ENCODE results near the gene ENDOV. TPM values are rescaled to one million over a fixed set of nuclear protein-coding genes. Genes with fewer than 3 reads are reported as not detected.

The ENDOV gene
- total and polyA plus RNA-seq, 2 donors (not counting 1 experiment from before 2014, with no cell fraction given), result 13.1 to 28.7 TPM

DNA sequence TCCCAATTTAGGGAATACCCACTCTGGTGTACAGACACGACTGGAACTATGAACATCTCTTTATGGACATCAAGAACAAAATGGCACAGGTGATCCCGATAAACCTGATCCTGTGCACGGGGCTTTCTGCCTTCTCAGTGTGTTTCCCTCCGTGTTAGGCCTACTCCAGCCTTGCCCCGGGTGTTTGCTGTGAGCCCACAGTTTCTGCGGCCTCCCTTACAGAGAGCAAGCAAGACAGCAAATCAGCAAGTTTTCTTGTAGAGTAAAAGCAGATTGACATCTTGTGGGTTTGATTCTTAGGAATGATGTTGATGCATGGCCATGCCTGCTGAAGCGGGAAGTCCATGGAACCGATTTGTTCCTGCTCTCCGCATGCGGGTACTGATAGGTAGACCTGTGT, 26.4 kb upstream of the ENDOV start:
- Histone ChIP-seq H3K4me1 (ENCODE audit: control insufficient read depth, extremely low read depth, insufficient read depth, low read length) (peaks cover 2% of the 10 kb centered on the region), H3K79me2 (ENCODE audit: control insufficient read depth, insufficient read depth, low read length) (no peaks in the 10 kb centered on the region), H3K4me2 (ENCODE audit: extremely low read depth, insufficient read depth, low read length) (no peak overlapping the region), H2AFZ (ENCODE audit: low read length) (no peak overlapping the region), H4K20me1 (ENCODE audit: control insufficient read depth, extremely low read depth, insufficient read depth, low read length) (no peaks in the 10 kb centered on the region), H3K27ac (ENCODE audit: insufficient read depth, low read length) (no peak overlapping the region), H3K9me3 (ENCODE audit: control insufficient read depth, insufficient read depth, low read depth, low read length) (no peaks in the 10 kb centered on the region), H3K4me3 (replicated peaks in 1 of 4; ENCODE audit: control extremely low read depth in 1 of 4, insufficient read depth in 1 of 4, low read depth in 3 of 4, low read length in 4 of 4) (no peak overlapping the region), H3K27me3 (ENCODE audit: control insufficient read depth, insufficient read depth, low read length) (no peaks in the 10 kb centered on the region), H3K36me3 (ENCODE audit: control insufficient read depth, insufficient read depth, low read length) (peaks cover 41% of the 10 kb centered on the region), H3K9ac (ENCODE audit: insufficient read depth, low read length) (no peak overlapping the region)
- no peak for TF ChIP-seq EZH2 (IDR thresholded peaks at IDR 0.05; ENCODE audit: low read length, missing control alignments)
- TF ChIP-seq, protein P1, sequence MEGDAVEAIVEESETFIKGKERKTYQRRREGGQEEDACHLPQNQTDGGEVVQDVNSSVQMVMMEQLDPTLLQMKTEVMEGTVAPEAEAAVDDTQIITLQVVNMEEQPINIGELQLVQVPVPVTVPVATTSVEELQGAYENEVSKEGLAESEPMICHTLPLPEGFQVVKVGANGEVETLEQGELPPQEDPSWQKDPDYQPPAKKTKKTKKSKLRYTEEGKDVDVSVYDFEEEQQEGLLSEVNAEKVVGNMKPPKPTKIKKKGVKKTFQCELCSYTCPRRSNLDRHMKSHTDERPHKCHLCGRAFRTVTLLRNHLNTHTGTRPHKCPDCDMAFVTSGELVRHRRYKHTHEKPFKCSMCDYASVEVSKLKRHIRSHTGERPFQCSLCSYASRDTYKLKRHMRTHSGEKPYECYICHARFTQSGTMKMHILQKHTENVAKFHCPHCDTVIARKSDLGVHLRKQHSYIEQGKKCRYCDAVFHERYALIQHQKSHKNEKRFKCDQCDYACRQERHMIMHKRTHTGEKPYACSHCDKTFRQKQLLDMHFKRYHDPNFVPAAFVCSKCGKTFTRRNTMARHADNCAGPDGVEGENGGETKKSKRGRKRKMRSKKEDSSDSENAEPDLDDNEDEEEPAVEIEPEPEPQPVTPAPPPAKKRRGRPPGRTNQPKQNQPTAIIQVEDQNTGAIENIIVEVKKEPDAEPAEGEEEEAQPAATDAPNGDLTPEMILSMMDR (conservative IDR thresholded peaks at IDR 0.05 in 1 of 2, IDR thresholded peaks at IDR 0.05 in 1 of 2; ENCODE audit: low read depth in 1 of 2, low read length in 2 of 2), result no peak
- DNase-seq (ENCODE audit: low read depth in 2 of 2), result no peak

DNA sequence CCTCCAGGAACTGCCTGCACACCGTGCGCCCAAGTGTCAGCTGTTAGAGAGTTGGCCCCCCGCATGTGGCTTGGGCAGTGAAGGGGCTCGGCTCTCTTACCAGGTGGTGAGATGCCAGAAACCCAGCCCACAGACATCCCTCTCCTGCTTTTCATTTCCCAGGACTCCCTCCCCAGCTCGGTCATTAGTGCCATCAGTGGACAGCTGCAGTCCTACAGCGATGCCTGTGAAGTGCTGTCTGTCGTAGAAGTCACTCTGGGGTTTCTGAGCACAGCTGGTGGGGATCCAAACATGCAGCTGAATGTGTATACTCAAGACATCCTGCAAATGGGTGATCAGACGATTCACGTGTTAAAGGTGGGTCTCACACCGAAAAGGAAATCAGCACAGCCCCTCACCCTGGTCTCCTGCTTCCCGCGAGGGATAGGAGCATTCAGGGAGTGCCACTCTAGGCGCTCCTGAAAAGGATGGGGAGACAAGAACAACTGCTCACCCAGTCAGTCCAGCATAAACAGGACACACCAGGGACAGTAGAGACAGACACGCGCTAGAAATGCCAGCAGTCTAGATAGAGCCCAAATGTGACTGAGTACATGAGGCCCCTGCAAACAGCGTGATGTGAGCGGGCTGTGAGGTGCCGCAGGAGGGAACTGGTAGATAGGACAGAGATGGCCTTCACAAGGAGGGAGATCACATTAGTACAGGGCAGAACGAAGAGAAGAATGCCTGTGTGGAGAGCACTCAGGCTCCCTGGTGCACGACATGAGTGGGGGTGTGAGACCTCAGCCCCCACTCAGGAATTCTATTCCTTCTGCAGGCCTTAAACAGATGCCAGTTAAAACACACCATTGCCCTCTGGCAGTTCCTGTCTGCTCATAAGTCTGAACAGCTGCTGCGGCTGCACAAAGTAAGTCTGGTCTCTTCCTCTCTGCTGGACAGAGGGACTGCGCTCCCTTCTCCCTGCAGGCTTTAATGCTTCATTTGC, 25.7 kb upstream of the ENDOV start:
- H3K4me1 ChIP-seq (ENCODE audit: control insufficient read depth, extremely low read depth, insufficient read depth, low read length), result peaks cover 2% of the 10 kb centered on the region
- no peaks in the 10 kb centered on the region for H4K20me1 ChIP-seq (ENCODE audit: control insufficient read depth, extremely low read depth, insufficient read depth, low read length)
- TF ChIP-seq, protein P1 (conservative IDR thresholded peaks at IDR 0.05 in 1 of 2, IDR thresholded peaks at IDR 0.05 in 1 of 2; ENCODE audit: low read depth in 1 of 2, low read length in 2 of 2), result no peak
- TF ChIP-seq EZH2 (IDR thresholded peaks at IDR 0.05; ENCODE audit: low read length, missing control alignments), result no peak
- H3K27ac ChIP-seq (ENCODE audit: insufficient read depth, low read length), result no peak overlapping the region
- H3K27me3 ChIP-seq (ENCODE audit: control insufficient read depth, insufficient read depth, low read length), result no peaks in the 10 kb centered on the region
- H3K79me2 ChIP-seq (ENCODE audit: control insufficient read depth, insufficient read depth, low read length), result no peaks in the 10 kb centered on the region
- H3K9me3 ChIP-seq (ENCODE audit: control insufficient read depth, insufficient read depth, low read depth, low read length), result no peaks in the 10 kb centered on the region
- H2AFZ ChIP-seq (ENCODE audit: low read length), result no peak overlapping the region
- H3K36me3 ChIP-seq (ENCODE audit: control insufficient read depth, insufficient read depth, low read length), result peaks cover 40% of the 10 kb centered on the region
- no peak overlapping the region for H3K4me3 ChIP-seq (replicated peaks in 1 of 4; ENCODE audit: control extremely low read depth in 1 of 4, insufficient read depth in 1 of 4, low read depth in 3 of 4, low read length in 4 of 4)
- H3K4me2 ChIP-seq (ENCODE audit: extremely low read depth, insufficient read depth, low read length), result no peak overlapping the region
- no peak overlapping the region for H3K9ac ChIP-seq (ENCODE audit: insufficient read depth, low read length)
- peak in 1 of 2 donors; percentile 26 for DNase-seq (ENCODE audit: low read depth in 2 of 2)

DNA sequence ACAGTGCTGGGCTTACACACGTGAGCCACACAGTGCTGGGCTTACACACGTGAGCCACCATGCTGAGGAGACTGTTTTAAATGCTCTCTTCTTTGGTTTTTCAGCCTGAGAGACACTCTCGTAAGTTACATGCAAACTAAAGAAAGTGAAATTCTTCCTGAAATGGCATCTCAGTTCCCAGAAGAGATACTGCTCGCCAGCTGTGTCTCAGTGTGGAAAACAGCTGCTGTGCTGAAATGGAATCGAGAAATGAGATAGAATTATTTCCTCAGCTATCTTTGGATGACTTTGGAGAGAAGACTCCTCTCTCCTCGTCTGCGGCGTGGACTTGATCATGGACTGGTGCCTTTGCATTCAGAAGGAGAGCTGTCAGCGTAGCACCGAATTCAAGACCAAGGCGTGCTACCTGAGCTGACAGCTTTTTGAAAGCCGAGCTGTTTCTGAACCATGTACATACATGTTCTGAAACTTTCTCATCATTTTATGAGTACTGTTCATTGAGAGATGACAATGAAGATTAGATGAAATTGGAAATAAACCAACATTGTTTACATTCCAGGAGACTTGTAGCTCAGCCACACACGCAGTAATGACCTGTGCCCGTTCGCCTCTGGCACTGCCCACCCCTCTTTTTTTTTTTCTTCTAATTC, 21.6 kb upstream of the ENDOV start:
- H3K27ac ChIP-seq (ENCODE audit: insufficient read depth, low read length), result no peak overlapping the region
- H3K4me3 ChIP-seq (replicated peaks in 1 of 4; ENCODE audit: control extremely low read depth in 1 of 4, insufficient read depth in 1 of 4, low read depth in 3 of 4, low read length in 4 of 4), result no peak overlapping the region
- H3K9ac ChIP-seq (ENCODE audit: insufficient read depth, low read length), result no peak overlapping the region
- H4K20me1 ChIP-seq (ENCODE audit: control insufficient read depth, extremely low read depth, insufficient read depth, low read length), result no peaks in the 10 kb centered on the region
- TF ChIP-seq EZH2 (IDR thresholded peaks at IDR 0.05; ENCODE audit: low read length, missing control alignments), result no peak
- TF ChIP-seq, protein P1 (conservative IDR thresholded peaks at IDR 0.05 in 1 of 2, IDR thresholded peaks at IDR 0.05 in 1 of 2; ENCODE audit: low read depth in 1 of 2, low read length in 2 of 2), result no peak
- no peaks in the 10 kb centered on the region for H3K27me3 ChIP-seq (ENCODE audit: control insufficient read depth, insufficient read depth, low read length)
- H3K79me2 ChIP-seq (ENCODE audit: control insufficient read depth, insufficient read depth, low read length), result no peaks in the 10 kb centered on the region
- H3K4me2 ChIP-seq (ENCODE audit: extremely low read depth, insufficient read depth, low read length), result no peak overlapping the region
- peaks cover 2% of the 10 kb centered on the region for H3K4me1 ChIP-seq (ENCODE audit: control insufficient read depth, extremely low read depth, insufficient read depth, low read length)
- no peaks in the 10 kb centered on the region for H3K9me3 ChIP-seq (ENCODE audit: control insufficient read depth, insufficient read depth, low read depth, low read length)
- no peak overlapping the region for H2AFZ ChIP-seq (ENCODE audit: low read length)
- peaks cover 27% of the 10 kb centered on the region for H3K36me3 ChIP-seq (ENCODE audit: control insufficient read depth, insufficient read depth, low read length)
- DNase-seq (ENCODE audit: low read depth in 2 of 2), result no peak

All from fibroblast of lung (primary cell).